ENCODE results near the gene DACT1.
"Not testable (repeated sequence)": the region's sequence is repeated elsewhere in the genome, so short reads cannot be mapped to it uniquely, and the experiment has no call there.

DACT1 gene
- total RNA-seq: 0 to 1.3 (median 0.11) reads per million in 9 experiments

- no peak for DNase-seq
- H3K36me3 Mint-ChIP-seq (ENCODE audit: insufficient read depth): no peaks in the 10 kb centered on the region
- H3K4me3 Mint-ChIP-seq: peak within 1 kb of the TSS; percentile 83 to 84
- H3K27me3 Mint-ChIP-seq: peaks cover 52 to 76% of the 10 kb centered on the region in 2 donors
- peak; percentile 41 for ATAC-seq (replicated peaks)
- H3K27ac Mint-ChIP-seq: no peak within 1 kb of the TSS
- H3K9me3 Mint-ChIP-seq: no peaks in the 10 kb centered on the region
- peaks cover 5 to 9% of the 10 kb centered on the region in 2 donors for H3K4me1 Mint-ChIP-seq (ENCODE audit: low read depth in 2 of 2)
These were observed at the start of gene DACT1 for GRCh38 chr14:58637391-58638230. DACT1 (plus strand) TSS chr14:58637962; CDS start chr14:58638203, 241 bp downstream.

DNA sequence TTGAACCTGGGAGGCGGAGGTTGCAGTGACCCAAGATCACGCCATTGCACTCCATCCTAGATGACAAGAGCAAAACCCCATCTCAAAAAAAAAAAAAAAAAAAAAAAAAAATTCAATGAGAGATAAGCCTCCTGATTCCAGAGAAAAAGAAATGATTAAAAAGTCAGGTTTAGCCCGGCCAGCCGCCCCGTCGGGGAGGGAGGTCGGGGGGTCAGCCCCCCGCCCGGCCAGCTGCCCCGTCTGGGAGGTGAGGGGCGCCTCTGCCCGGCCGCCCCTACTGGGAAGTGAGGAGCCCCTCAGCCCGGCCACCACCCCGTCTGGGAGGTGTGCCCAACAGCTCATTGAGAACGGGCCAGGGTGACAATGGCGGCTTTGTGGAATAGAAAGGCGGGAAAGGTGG, 49.4 kb upstream of the DACT1 start:
- ATAC-seq (replicated peaks); H3K4me3 Mint-ChIP-seq; H3K4me1 Mint-ChIP-seq (ENCODE audit: low read depth in 2 of 2); DNase-seq; H3K27ac Mint-ChIP-seq; H3K9me3 Mint-ChIP-seq; H3K36me3 Mint-ChIP-seq (ENCODE audit: insufficient read depth): not testable (repeated sequence)
- H3K27me3 Mint-ChIP-seq: peaks cover 17 to 35% of the 10 kb centered on the region in 2 donors

DNA sequence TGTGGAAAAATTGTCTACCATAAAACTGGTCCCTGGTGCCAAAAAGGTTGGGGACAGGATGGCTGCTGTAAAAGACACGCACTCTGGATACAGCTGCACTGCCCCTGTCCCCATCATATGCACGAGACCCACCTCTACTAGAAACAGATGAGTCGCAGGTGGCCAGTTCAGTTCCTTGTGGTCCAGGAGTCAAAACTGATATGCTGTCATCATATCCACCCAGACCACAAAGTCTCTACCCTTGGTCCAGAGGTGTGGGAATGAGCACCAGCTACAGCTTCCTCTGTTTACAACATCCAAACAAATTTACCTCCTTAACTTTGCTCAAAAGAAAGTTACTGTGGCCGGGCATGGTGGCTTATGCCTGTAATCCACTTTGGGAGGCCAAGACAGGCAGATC, 43.8 kb upstream of the DACT1 start:
- DNase-seq (no peak), ATAC-seq (replicated peaks) (no peak)
- Mint-ChIP-seq H3K4me3 (no peak overlapping the region), H3K27me3 (peaks cover 11 to 27% of the 10 kb centered on the region in 2 donors), H3K4me1 (ENCODE audit: low read depth in 2 of 2) (no peaks in the 10 kb centered on the region), H3K27ac (no peak overlapping the region), H3K9me3 (no peaks in the 10 kb centered on the region), H3K36me3 (ENCODE audit: insufficient read depth) (no peaks in the 10 kb centered on the region)

- Mint-ChIP-seq H3K4me3 (no peak overlapping the region), H3K36me3 (ENCODE audit: insufficient read depth) (no peaks in the 10 kb centered on the region), H3K4me1 (ENCODE audit: low read depth in 2 of 2) (no peaks in the 10 kb centered on the region), H3K9me3 (no peaks in the 10 kb centered on the region), H3K27ac (no peak overlapping the region), H3K27me3 (no peaks in the 10 kb centered on the region)
- ATAC-seq (replicated peaks) (no peak), DNase-seq (no peak)
These were observed 40.7 kb upstream of the DACT1 start for GRCh38 chr14:58597041-58597440.

GRCh38 chr14:58598028-58598803, 39.5 kb upstream of the DACT1 start:
- Mint-ChIP-seq H3K36me3 (ENCODE audit: insufficient read depth) (no peaks in the 10 kb centered on the region), H3K27me3 (no peaks in the 10 kb centered on the region), H3K9me3 (no peaks in the 10 kb centered on the region), H3K27ac (no peak overlapping the region), H3K4me3 (no peak overlapping the region), H3K4me1 (ENCODE audit: low read depth in 2 of 2) (no peaks in the 10 kb centered on the region)
- no peak for DNase-seq
- no peak for ATAC-seq (replicated peaks)

- no peak overlapping the region for H3K4me3 Mint-ChIP-seq
- no peak overlapping the region for H3K27ac Mint-ChIP-seq
- DNase-seq (no peak), ATAC-seq (replicated peaks) (no peak)
- no peaks in the 10 kb centered on the region for H3K9me3 Mint-ChIP-seq
- no peaks in the 10 kb centered on the region for H3K36me3 Mint-ChIP-seq (ENCODE audit: insufficient read depth)
- H3K4me1 Mint-ChIP-seq (ENCODE audit: low read depth in 2 of 2): no peaks in the 10 kb centered on the region
- no peaks in the 10 kb centered on the region for H3K27me3 Mint-ChIP-seq
These were observed 38.8 kb upstream of the DACT1 start for GRCh38 chr14:58598804-58599525.

DNA sequence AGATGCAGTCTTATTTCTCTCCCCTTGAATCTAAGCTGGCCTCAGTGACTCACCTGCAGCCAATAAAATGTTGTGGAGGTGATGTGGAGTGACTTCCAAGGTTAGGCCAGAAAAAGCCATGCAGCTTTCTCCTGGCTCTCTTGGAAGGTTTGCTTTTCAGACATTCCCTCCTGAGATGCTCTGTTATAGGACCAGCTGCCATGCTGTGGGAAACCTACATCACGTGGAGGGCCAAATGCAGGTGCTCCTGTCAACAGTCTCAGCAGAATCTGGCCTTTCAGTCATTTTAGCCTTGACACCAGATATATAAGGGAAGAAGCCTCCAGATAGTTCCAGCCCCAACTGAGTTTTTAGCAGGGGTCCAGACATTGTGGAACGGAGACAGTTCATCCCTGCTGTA, 38.1 kb upstream of the DACT1 start:
- Mint-ChIP-seq H3K4me3 (no peak overlapping the region), H3K4me1 (ENCODE audit: low read depth in 2 of 2) (no peaks in the 10 kb centered on the region), H3K27me3 (no peaks in the 10 kb centered on the region), H3K9me3 (no peaks in the 10 kb centered on the region), H3K36me3 (ENCODE audit: insufficient read depth) (no peaks in the 10 kb centered on the region), H3K27ac (no peak overlapping the region)
- ATAC-seq (replicated peaks) (no peak), DNase-seq (no peak)

GRCh38 chr14:58605465-58605864, 32.3 kb upstream of the DACT1 start:
- Mint-ChIP-seq H3K27me3 (peaks cover 0 to 8% of the 10 kb centered on the region in 2 donors), H3K9me3 (no peaks in the 10 kb centered on the region), H3K36me3 (ENCODE audit: insufficient read depth) (no peaks in the 10 kb centered on the region), H3K4me3 (no peak overlapping the region), H3K27ac (no peak overlapping the region), H3K4me1 (ENCODE audit: low read depth in 2 of 2) (no peaks in the 10 kb centered on the region)
- DNase-seq (no peak), ATAC-seq (replicated peaks) (no peak)

DNA sequence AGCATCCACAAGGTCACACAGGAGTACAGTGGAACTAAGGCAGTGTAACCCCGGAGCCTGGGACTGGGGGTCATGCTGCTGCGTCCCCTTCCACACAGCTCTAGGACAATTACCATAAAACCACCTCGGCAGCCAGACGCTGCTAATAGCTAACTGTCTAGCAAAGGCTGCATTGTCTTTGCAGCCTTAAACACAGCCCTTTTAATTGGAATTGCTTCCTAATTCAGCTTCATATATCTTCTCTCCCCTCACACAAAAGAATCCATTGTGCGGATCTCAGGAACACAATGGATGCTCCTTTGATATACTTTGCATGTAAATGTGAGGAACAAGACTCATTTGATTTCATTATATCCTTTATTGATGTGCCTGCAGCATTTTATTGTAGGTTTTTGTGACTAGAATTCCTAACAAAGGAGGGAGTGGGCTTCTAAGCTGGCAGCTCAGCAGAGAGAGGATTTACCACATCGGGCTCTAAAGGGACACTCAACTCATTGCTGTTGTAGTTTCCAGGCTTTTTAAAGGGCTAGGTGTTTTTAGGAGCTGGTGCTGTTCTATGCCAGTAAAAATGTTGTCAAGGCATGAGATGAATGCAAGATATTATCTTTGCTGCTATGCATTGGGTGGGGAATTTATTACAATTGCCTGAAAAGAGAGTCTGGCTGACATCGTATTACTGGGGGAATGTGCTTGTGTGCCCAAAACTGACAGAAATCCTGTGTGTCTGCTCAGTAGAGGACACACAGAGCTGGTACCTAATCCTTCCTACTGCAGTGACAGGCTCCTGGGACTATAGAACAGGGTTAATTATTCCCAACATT, 30.4 kb upstream of the DACT1 start:
- no peaks in the 10 kb centered on the region for H3K4me1 Mint-ChIP-seq (ENCODE audit: low read depth in 2 of 2)
- no peaks in the 10 kb centered on the region for H3K9me3 Mint-ChIP-seq
- H3K27me3 Mint-ChIP-seq: peaks cover 0 to 8% of the 10 kb centered on the region in 2 donors
- H3K36me3 Mint-ChIP-seq (ENCODE audit: insufficient read depth): no peaks in the 10 kb centered on the region
- no peak for DNase-seq
- no peak overlapping the region for H3K4me3 Mint-ChIP-seq
- H3K27ac Mint-ChIP-seq: no peak overlapping the region
- ATAC-seq (replicated peaks): no peak

DNA sequence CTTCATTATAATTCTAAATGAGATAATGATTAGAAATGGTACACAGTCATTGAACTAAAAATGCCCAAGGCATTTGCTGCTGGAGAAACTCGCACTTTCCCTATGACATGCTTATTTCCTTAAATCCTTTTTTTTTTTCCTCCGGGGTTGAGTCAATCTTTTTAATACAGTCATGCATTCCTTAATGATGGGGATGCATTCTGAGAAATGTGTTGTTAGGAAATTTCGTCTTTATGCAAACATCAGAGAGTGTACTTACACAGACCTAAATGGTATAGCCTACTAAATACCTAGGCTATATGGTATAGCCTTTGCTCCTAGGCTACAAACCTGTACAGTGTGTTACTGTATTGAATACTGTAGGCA, 29.8 kb upstream of the DACT1 start:
- Mint-ChIP-seq H3K4me1 (ENCODE audit: low read depth in 2 of 2) (no peaks in the 10 kb centered on the region), H3K27me3 (peaks cover 0 to 8% of the 10 kb centered on the region in 2 donors), H3K4me3 (no peak overlapping the region), H3K36me3 (ENCODE audit: insufficient read depth) (no peaks in the 10 kb centered on the region), H3K27ac (no peak overlapping the region), H3K9me3 (no peaks in the 10 kb centered on the region)
- ATAC-seq (replicated peaks) (no peak), DNase-seq (no peak)

GRCh38 chr14:58617619-58618018, 20.1 kb upstream of the DACT1 start:
- no peak for DNase-seq
- Mint-ChIP-seq H3K27me3 (peaks cover 0 to 18% of the 10 kb centered on the region in 2 donors), H3K9me3 (no peaks in the 10 kb centered on the region), H3K27ac (no peak overlapping the region), H3K4me1 (ENCODE audit: low read depth in 2 of 2) (no peaks in the 10 kb centered on the region), H3K36me3 (ENCODE audit: insufficient read depth) (no peaks in the 10 kb centered on the region), H3K4me3 (no peak overlapping the region)
- no peak for ATAC-seq (replicated peaks)

DNA sequence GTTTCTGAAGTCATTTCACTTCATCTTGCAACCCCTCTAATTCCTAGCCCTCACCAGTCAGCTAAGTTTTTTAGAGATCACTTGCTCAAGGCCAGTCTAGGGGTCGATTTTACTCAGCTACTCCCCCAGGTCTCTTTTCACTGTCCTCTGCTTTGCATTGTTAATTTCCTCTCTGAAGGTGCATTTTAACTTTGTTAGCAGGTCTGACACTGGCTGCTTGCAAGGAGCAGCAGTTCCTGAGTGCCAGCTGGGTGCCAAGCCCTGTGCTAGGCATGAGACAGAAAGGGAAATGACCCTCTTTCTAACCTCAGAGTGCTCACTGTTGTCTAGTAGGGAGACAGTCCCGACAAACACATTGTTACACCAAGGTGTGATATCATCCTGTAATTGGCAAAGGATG, 17.8 kb upstream of the DACT1 start:
- ATAC-seq (replicated peaks): no peak
- H3K9me3 Mint-ChIP-seq: no peaks in the 10 kb centered on the region
- H3K36me3 Mint-ChIP-seq (ENCODE audit: insufficient read depth): no peaks in the 10 kb centered on the region
- no peak overlapping the region for H3K27ac Mint-ChIP-seq
- no peak for DNase-seq
- H3K4me1 Mint-ChIP-seq (ENCODE audit: low read depth in 2 of 2): no peaks in the 10 kb centered on the region
- H3K27me3 Mint-ChIP-seq: peaks cover 0 to 11% of the 10 kb centered on the region in 2 donors
- no peak overlapping the region for H3K4me3 Mint-ChIP-seq

DNA sequence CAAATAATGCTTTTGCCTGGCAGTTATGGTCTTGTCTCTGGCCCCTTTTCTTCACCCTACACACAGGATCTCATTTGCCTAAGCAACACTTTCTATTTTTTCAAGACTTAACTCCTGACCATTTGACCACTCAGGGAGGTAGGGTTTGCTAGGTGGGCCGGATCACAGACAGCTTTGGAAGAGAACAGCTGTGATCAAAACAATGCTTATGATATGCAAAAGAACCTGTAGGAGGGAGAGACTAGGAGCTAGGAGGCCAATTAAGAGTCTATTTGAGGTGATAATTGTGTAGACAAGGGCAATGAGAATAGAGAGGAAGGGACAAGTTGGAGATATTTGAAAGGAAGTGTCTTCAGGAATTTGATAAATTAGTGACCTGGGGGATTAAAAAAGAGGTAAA, 12.3 kb upstream of the DACT1 start:
- Mint-ChIP-seq H3K27me3 (peaks cover 2 to 17% of the 10 kb centered on the region in 2 donors), H3K9me3 (no peaks in the 10 kb centered on the region), H3K36me3 (ENCODE audit: insufficient read depth) (no peaks in the 10 kb centered on the region), H3K27ac (no peak overlapping the region), H3K4me3 (no peak overlapping the region), H3K4me1 (ENCODE audit: low read depth in 2 of 2) (no peaks in the 10 kb centered on the region)
- no peak for ATAC-seq (replicated peaks)
- no peak for DNase-seq

Data from effector memory CD8-positive, alpha-beta T cell (primary cell).